ENCODE results near the gene IGF2BP3. TPM values are rescaled to one million over a fixed set of nuclear protein-coding genes. Genes with fewer than 3 reads are reported as not detected.
A peak's percentile ranks its signal among the peaks of the same experiment; 100 is the strongest.

The IGF2BP3 gene
- total RNA-seq, 1 donor from 2014 or later, result 2.0 TPM

DNA sequence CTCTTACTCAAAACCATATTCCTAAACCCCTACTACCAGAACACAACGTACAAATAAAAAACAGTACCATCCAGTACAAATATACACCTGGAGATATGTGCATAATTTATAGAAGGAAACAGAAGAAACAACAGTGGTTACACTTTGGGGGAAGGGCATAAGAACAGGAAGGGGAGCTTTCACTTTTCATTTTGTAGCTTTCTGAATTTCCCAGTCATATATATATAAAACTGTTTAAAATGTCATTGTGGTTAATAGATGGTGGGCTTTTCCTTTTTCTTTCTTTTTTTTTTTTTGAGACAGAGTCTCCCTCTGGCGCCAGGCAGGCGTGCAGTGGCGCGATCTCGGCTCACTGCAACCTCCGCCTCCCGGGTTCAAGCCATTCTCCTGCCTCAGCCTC is 124.0 kb downstream of the IGF2BP3 start:
- DNase-seq, result no peak
- no peaks in the 10 kb centered on the region for H3K36me3 ChIP-seq
- no peak overlapping the region for H3K27ac ChIP-seq
- intact Hi-C loops (cut with DNase I), result no loop called here
- ATAC-seq, result no peak
- H3K27me3 ChIP-seq (ENCODE audit: low read depth), result no peaks in the 10 kb centered on the region
- H3K4me1 ChIP-seq, result peaks cover 9% of the 10 kb centered on the region
- peak overlapping the region; percentile 41 for H3K4me3 ChIP-seq
- no peaks in the 10 kb centered on the region for H3K9me3 ChIP-seq
- TF ChIP-seq, protein P1, sequence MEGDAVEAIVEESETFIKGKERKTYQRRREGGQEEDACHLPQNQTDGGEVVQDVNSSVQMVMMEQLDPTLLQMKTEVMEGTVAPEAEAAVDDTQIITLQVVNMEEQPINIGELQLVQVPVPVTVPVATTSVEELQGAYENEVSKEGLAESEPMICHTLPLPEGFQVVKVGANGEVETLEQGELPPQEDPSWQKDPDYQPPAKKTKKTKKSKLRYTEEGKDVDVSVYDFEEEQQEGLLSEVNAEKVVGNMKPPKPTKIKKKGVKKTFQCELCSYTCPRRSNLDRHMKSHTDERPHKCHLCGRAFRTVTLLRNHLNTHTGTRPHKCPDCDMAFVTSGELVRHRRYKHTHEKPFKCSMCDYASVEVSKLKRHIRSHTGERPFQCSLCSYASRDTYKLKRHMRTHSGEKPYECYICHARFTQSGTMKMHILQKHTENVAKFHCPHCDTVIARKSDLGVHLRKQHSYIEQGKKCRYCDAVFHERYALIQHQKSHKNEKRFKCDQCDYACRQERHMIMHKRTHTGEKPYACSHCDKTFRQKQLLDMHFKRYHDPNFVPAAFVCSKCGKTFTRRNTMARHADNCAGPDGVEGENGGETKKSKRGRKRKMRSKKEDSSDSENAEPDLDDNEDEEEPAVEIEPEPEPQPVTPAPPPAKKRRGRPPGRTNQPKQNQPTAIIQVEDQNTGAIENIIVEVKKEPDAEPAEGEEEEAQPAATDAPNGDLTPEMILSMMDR (IDR thresholded peaks at IDR 0.05), result no peak

DNA sequence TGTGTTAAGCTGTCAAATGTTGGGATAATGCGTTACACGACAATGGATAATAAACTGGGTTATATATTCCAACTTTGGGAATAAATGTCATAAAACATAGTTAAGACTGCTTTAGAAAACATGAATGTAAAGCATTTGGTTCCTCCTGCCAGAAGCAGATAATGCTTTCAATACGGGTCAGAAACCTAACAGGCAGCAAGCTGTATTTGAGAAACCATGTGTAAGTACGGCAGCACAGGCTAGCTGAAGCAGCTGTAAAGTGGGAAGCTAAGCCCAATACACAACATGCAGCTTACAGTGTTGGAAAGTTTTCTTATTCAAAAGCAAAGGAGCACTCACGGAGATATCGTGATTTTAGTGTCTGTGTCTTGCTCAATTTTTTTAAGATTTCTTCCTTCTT is 124.7 kb downstream of the IGF2BP3 start:
- ATAC-seq, result no peak
- H3K4me1 ChIP-seq, result peaks cover 9% of the 10 kb centered on the region
- no peak overlapping the region for H3K27ac ChIP-seq
- TF ChIP-seq, protein P1 (IDR thresholded peaks at IDR 0.05), result no peak
- no peak overlapping the region for H3K4me3 ChIP-seq
- H3K36me3 ChIP-seq, result no peaks in the 10 kb centered on the region
- no peaks in the 10 kb centered on the region for H3K27me3 ChIP-seq (ENCODE audit: low read depth)
- intact Hi-C loops (cut with DNase I), result no loop called here
- no peak for DNase-seq
- no peaks in the 10 kb centered on the region for H3K9me3 ChIP-seq

DNA sequence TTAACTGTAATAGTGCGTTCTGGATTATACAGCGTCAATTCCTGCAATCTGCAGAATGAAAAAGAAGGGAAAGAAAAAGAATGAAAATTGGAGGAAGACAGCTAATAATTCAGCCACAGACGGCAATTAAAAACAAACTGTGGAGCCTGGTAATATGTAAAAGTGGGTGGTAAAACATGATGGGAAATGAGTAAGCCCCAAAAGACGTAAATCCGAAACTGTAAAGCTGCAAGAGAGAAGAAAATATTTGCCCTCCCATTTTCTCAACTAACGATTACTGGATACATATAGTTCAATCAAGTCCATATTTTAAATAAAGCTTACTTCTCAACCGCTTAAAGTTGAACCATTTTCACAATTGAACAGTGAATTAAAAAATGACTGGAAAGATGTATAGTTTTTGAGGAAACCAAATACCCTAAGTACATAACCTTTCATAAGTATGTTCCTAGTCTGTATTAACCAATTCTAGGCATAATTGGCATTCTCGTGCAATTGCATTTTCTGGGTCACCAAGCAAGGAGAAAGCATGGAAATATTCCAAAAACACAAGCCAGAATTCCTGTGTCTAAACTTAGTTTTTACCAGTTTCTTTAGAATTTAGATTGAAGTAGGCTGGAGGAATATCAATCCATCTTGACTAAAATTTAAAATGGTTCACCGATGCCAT is 126.3 kb downstream of the IGF2BP3 start:
- intact Hi-C loops (cut with DNase I), result no loop called here
- no peak for ATAC-seq
- H3K27ac ChIP-seq, result no peak overlapping the region

DNA sequence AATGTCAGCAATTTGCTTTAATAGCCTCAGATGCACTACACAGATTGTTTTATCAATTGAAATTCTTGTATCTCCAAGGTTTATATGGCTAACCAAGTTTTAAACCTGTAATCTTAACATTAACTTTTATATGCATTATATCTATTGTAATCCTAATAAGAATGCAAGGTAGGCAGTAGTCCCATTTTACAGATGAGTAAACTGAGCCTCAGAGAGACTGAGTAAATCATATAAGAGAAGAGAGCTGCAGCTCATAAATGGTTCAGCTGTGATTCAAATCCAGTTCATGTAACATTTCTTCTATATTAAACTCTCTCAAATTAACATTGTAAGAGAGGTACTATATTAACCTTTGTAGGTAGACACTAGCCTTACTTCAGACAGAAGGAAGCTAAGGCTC is 127.2 kb downstream of the IGF2BP3 start:
- Histone ChIP-seq H3K27ac (no peak overlapping the region), H3K4me1 (peaks cover 9% of the 10 kb centered on the region)
- TF ChIP-seq, protein P1 (IDR thresholded peaks at IDR 0.05), result no peak

More for the DNA sequence above, 126.3 kb downstream of the IGF2BP3 start:
- Histone ChIP-seq H3K27me3 (ENCODE audit: low read depth) (no peaks in the 10 kb centered on the region), H3K9me3 (no peaks in the 10 kb centered on the region), H3K36me3 (no peaks in the 10 kb centered on the region), H3K4me3 (no peak overlapping the region), H3K4me1 (peaks cover 9% of the 10 kb centered on the region)
- no peak for DNase-seq
- TF ChIP-seq, protein P1 (IDR thresholded peaks at IDR 0.05), result no peak

DNA sequence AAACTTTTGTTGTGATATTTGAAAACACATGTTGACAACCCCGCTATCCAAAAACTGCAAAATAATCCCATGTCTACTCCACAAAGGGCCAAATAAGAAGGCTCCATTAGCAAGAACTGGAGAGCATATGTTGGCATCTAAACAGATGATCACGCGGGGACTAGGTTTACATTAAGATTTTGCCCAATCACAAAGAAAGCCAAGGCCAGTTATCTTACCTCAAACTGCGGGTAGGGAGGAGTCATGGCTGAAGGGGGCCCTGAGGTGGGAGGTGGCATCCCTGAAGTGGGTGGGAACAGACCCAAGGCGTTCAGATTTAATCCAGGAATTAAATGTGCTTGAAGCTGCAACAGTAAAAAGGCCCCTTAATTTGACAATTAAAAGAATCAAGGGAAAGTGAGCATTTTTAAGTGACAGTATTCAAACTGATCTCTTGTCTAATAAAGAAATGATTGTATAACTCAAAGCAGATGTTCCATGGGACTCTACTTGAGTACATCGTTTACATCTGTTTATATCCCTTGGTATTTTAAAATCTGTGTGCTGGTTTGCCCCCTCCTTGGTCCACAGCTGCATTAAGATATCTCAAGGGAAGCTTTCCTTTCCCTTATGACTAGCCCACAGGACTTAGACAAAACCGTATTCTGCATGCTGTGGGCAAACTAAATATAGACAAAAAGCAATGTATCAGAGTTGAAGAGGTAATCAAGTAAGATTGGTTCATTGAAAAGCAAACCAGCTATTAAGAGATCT is 128.3 kb downstream of the IGF2BP3 start:
- no peaks in the 10 kb centered on the region for H3K9me3 ChIP-seq
- peaks cover 9% of the 10 kb centered on the region for H3K4me1 ChIP-seq
- H3K27ac ChIP-seq, result no peak overlapping the region
- H3K4me3 ChIP-seq, result no peak overlapping the region
- DNase-seq, result no peak
- intact Hi-C loops (cut with DNase I), result no loop called here
- TF ChIP-seq, protein P1 (IDR thresholded peaks at IDR 0.05), result no peak
- ATAC-seq, result no peak
- H3K27me3 ChIP-seq (ENCODE audit: low read depth), result no peaks in the 10 kb centered on the region
- H3K36me3 ChIP-seq, result no peaks in the 10 kb centered on the region

More for the DNA sequence above, 127.2 kb downstream of the IGF2BP3 start:
- no peak for DNase-seq
- ATAC-seq, result no peak
- H3K36me3 ChIP-seq, result no peaks in the 10 kb centered on the region
- intact Hi-C loops (cut with DNase I), result no loop called here
- no peak overlapping the region for H3K4me3 ChIP-seq
- no peaks in the 10 kb centered on the region for H3K9me3 ChIP-seq
- no peaks in the 10 kb centered on the region for H3K27me3 ChIP-seq (ENCODE audit: low read depth)

All from lower lobe of right lung (tissue), 2 donors.